A549 (cell line): ENCODE data around the gene MED27. TPM values are rescaled to one million over a fixed set of nuclear protein-coding genes. Genes with fewer than 3 reads are reported as not detected.

Source experiments
- ATAC-seq, 2 experiments: fragments of 200-7000 bp in 1 of 2; fragments of >200 bp in 1 of 2; cut with Nextera tagmentation in 1 of 2; cut with Tn5 transposase in 1 of 2; 3 replicates each; pipeline versions ENCODE4 v1.8.0 to v1.9.1; 2018 to 2020; ENCODE audit warnings: mild to moderate bottlenecking in 1 of 2, moderate library complexity in 1 of 2
- CTCF ChIA-PET: fragments of 300-600 bp; sonication (Branson Sonifier 250); formaldehyde crosslinking; extraction: SDS; loops from one replicate; lab custom pipeline; 2021; ENCODE audit warnings: antibody characterized with exemption, inconsistent platforms; lab: Yijun Ruan, JAX
- POLR2A ChIA-PET: fragments of 350-600 bp; formaldehyde crosslinking; extraction: SDS; loops from one replicate; lab custom pipeline; 2021; ENCODE audit warnings: antibody characterized with exemption, inconsistent platforms; lab: Yijun Ruan, JAX
- DNase-seq, 2 experiments: peaks; one replicate each; pipeline versions ENCODE4 v3.0.0 to v3.0.0-alpha.2; 2011 to 2016; ENCODE audit warnings: low read depth in 1 of 2, low spot score in 1 of 2
- FAIRE-seq: peaks from 2 replicates; lab custom pipeline; 2011; peaks lifted over from hg19 to GRCh38; lab: Jason Lieb, UNC
- H3K27ac ChIP-seq, 2 experiments: fragments of >200 bp; sonication (Bioruptor Twin); formaldehyde crosslinking; 3 replicates each; pipeline ENCODE4 v1.5.1; 2016 to 2017
- H3K4me1 ChIP-seq: fragments of >200 bp; sonication (Bioruptor Twin); formaldehyde crosslinking; 3 replicates; pipeline ENCODE4 v1.6.1; 2016
- H3K4me2 ChIP-seq: fragments of >200 bp; sonication (Bioruptor Twin); formaldehyde crosslinking; 3 replicates; pipeline ENCODE4 v1.6.1; 2016
- H3K4me3 ChIP-seq: fragments of >200 bp; sonication (Bioruptor Twin); formaldehyde crosslinking; 3 replicates; pipeline ENCODE4 v1.5.1; 2016
- H3K9me3 ChIP-seq: fragments of >200 bp; sonication (Bioruptor Twin); formaldehyde crosslinking; 3 replicates; pipeline ENCODE4 v1.6.1; 2016
- BHLHE40 ChIP-seq: IDR thresholded peaks from 2 replicates; pipeline ENCODE4 v1.6.1; 2012; ENCODE audit warnings: low read depth, low read length, inconsistent platforms
- CBX2 ChIP-seq: fragments of 200-600 bp; sonication (generic); IDR thresholded peaks from 2 replicates; pipeline ENCODE4 v1.6.1; 2016; ENCODE audit warnings: low read depth, mild to moderate bottlenecking, borderline replicate concordance
- CEBPB ChIP-seq, 2 experiments: fragments of >200 bp in 1 of 2; sonication (Bioruptor Twin) in 1 of 2; formaldehyde crosslinking in 1 of 2; IDR thresholded peaks; 2 replicates each; pipeline ENCODE4 v1.6.1; 2012 to 2016
- CHD4 ChIP-seq: fragments of 200-600 bp; sonication (generic); IDR thresholded peaks from 2 replicates; pipeline ENCODE4 v1.6.1; 2016; ENCODE audit warnings: antibody characterized with exemption, mild to moderate bottlenecking, borderline replicate concordance
- E2F6 ChIP-seq: IDR thresholded peaks from 2 replicates; pipeline ENCODE4 v1.6.1; 2012; ENCODE audit warnings: low read depth, borderline replicate concordance
- EHMT2 ChIP-seq: fragments of 200-600 bp; sonication (generic); IDR thresholded peaks from 2 replicates; pipeline ENCODE4 v1.6.1; 2016; ENCODE audit warnings: antibody characterized with exemption, low read depth, mild to moderate bottlenecking, moderate library complexity
- GATA3 ChIP-seq: IDR thresholded peaks from 2 replicates; pipeline ENCODE4 v1.6.1; 2012; ENCODE audit warnings: borderline replicate concordance
- HDAC2 ChIP-seq: fragments of 200-600 bp; sonication (generic); IDR thresholded peaks from 2 replicates; pipeline ENCODE4 v1.6.1; 2016
- HOXA7 ChIP-seq: fragments of 250-450 bp; sonication (Bioruptor Pico); IDR thresholded peaks from 2 replicates; pipeline ENCODE4 v1.5.0; 2020; ENCODE audit warnings: mild to moderate bottlenecking, moderate library complexity
- HOXB5 ChIP-seq: fragments of 250-450 bp; sonication (Bioruptor Pico); IDR thresholded peaks from 2 replicates; pipeline ENCODE4 v1.5.0; 2020; ENCODE audit warnings: mild to moderate bottlenecking, moderate library complexity
- JUN ChIP-seq, 2 experiments: fragments of >200 bp; sonication (Bioruptor Twin); formaldehyde crosslinking; IDR thresholded peaks; 2 replicates in 1 of 2; 3 replicates in 1 of 2; pipeline ENCODE4 v1.6.1; 2016 to 2017
- KDM1A ChIP-seq: fragments of 200-600 bp; sonication (generic); IDR thresholded peaks from 2 replicates; pipeline ENCODE4 v1.6.1; 2016; ENCODE audit warnings: low read depth, mild to moderate bottlenecking
- KDM5A ChIP-seq: fragments of 200-600 bp; sonication (generic); IDR thresholded peaks from 2 replicates; pipeline ENCODE4 v1.6.1; 2016; ENCODE audit warnings: antibody characterized with exemption, mild to moderate bottlenecking
- NPAS2 ChIP-seq: fragments of 250-450 bp; sonication (Bioruptor Pico); IDR thresholded peaks from 2 replicates; pipeline ENCODE4 v1.8.0; 2022; ENCODE audit warnings: mild to moderate bottlenecking, moderate library complexity, borderline replicate concordance
- POLR2A ChIP-seq: IDR thresholded peaks from 2 replicates; pipeline ENCODE4 v1.6.1; 2012; ENCODE audit warnings: mild to moderate bottlenecking, low read length
- POLR2AphosphoS2 ChIP-seq: conservative IDR thresholded peaks from 2 replicates; pipeline ENCODE4 v1.6.1; 2012; ENCODE audit warnings: low read length, improper control_type of control experiment, inconsistent platforms
- SMC3 ChIP-seq: fragments of >200 bp; sonication (Bioruptor Twin); formaldehyde crosslinking; IDR thresholded peaks from 3 replicates; pipeline ENCODE4 v1.6.1; 2018; ENCODE audit warnings: inconsistent platforms
- TFCP2L1 ChIP-seq: fragments of 250-450 bp; sonication (Bioruptor Pico); IDR thresholded peaks from 2 replicates; pipeline ENCODE4 v1.5.0; 2021; ENCODE audit warnings: mild to moderate bottlenecking
- TP53 ChIP-seq: fragments of 250-450 bp; sonication (Bioruptor Pico); IDR thresholded peaks from 2 replicates; pipeline ENCODE4 v1.5.0; 2021; ENCODE audit warnings: mild to moderate bottlenecking, moderate library complexity
- ZSCAN20 ChIP-seq: fragments of 250-450 bp; sonication (Bioruptor Pico); IDR thresholded peaks from 2 replicates; pipeline ENCODE4 v1.8.0; 2022; ENCODE audit warnings: mild to moderate bottlenecking, moderate library complexity
- WGBS: methylation state at CpG from one replicate; pipeline ENCODE4 v1.1.6; 2017; ENCODE audit errors: missing lambda C conversion rate; 5-methylcytosine and 5-hydroxymethylcytosine counted together
- polyA plus RNA-seq, 4 experiments: library from polyadenylated mRNA; depleted of rRNA in 3 of 4; stranded (reverse); fragments of >200 nt; fragmentation: RNase III in 1 of 4; extraction: RNeasy Plus Mini Kit Qiagen cat#74134 plus additional on column Dnase treatment in 1 of 4; gene quantifications; 2 replicates in 3 of 4; 3 replicates in 1 of 4; pipeline ENCODE4 v1.2.3, GENCODE V29; 2011 to 2017
- TF ChIP-seq, protein P1 (sequence below): IDR thresholded peaks from 2 replicates; pipeline ENCODE4 v1.6.1; 2012
- TF ChIP-seq, protein P2 (sequence below): fragments of >200 bp; sonication (Bioruptor Twin); formaldehyde crosslinking; IDR thresholded peaks from 2 replicates; pipeline ENCODE4 v1.6.1; 2016
- TF ChIP-seq, protein P3 (sequence below): fragments of >200 bp; sonication (Bioruptor Twin); formaldehyde crosslinking; IDR thresholded peaks from 3 replicates; pipeline ENCODE4 v1.5.1; 2016
- TF ChIP-seq, protein P4 (sequence below): fragments of 200-600 bp; sonication (generic); IDR thresholded peaks from 2 replicates; pipeline ENCODE4 v1.6.1; 2016; ENCODE audit warnings: antibody characterized with exemption, mild to moderate bottlenecking, moderate library complexity
- TF ChIP-seq, protein P5 (sequence below): fragments of >200 bp; sonication (Bioruptor Twin); formaldehyde crosslinking; IDR thresholded peaks from 3 replicates; pipeline ENCODE4 v1.6.1; 2016

MED27 gene
- polyA plus RNA-seq, 2 of the 4 experiments (the other 2 are of a cell fraction) = 24.2 to 37.8 TPM

GRCh38 chr9:131838530-131839280 is 241.0 kb downstream of the MED27 start:
- ChIA-PET CTCF (interaction anchor here (0.6 to 1.4 kb wide), 5 partner anchors 10 to 804 kb away, joined by 3 read pairs; no protein-coding TSS in a partner anchor), POLR2A (no interaction called here)
- peaks cover 5% of the 10 kb centered on the region; the same call in 1 of the 3 replicates for H3K9me3 ChIP-seq
- H3K4me3 ChIP-seq = no peak overlapping the region
- no peak overlapping the region for H3K27ac ChIP-seq
- WGBS = 73% methylated on average over 17 of the region's 22 CpGs
- no peak for DNase-seq
- TF ChIP-seq CBX2 (no peak), KDM1A (no peak)
- TF ChIP-seq, protein P1, sequence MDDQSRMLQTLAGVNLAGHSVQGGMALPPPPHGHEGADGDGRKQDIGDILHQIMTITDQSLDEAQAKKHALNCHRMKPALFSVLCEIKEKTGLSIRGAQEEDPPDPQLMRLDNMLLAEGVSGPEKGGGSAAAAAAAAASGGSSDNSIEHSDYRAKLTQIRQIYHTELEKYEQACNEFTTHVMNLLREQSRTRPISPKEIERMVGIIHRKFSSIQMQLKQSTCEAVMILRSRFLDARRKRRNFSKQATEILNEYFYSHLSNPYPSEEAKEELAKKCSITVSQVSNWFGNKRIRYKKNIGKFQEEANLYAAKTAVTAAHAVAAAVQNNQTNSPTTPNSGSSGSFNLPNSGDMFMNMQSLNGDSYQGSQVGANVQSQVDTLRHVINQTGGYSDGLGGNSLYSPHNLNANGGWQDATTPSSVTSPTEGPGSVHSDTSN = no peak
- TF ChIP-seq, all 56 proteins: peak for 0
- Histone ChIP-seq H3K4me1 (no peaks in the 10 kb centered on the region), H3K4me2 (no peak overlapping the region)
- no peak for FAIRE-seq
- no peak for ATAC-seq

GRCh38 chr9:131837836-131838235 is 241.8 kb downstream of the MED27 start:
- ATAC-seq (peak in 1 of 2 experiments; percentile 14; a peak in 3 of 6 replicates), FAIRE-seq (no peak)
- Histone ChIP-seq H3K4me2 (no peak overlapping the region), H3K27ac (no peak overlapping the region), H3K9me3 (peaks cover 5% of the 10 kb centered on the region; the same call in 1 of the 3 replicates)
- WGBS = 74% methylated on average over 10 of the region's 10 CpGs
- POLR2A ChIA-PET = no interaction called here
- TF ChIP-seq, protein P2, sequence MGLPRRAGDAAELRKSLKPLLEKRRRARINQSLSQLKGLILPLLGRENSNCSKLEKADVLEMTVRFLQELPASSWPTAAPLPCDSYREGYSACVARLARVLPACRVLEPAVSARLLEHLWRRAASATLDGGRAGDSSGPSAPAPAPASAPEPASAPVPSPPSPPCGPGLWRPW = no peak
- TF ChIP-seq, all 56 proteins: peak for 0
- no peaks in the 10 kb centered on the region for H3K4me1 ChIP-seq
- CTCF ChIA-PET = interaction anchor here (0.7 to 1.2 kb wide), 4 partner anchors 10 to 398 kb away, joined by 3 to 4 read pairs (median 4); no protein-coding TSS in a partner anchor
- no peak overlapping the region for H3K4me3 ChIP-seq
- DNase-seq = no peak

- ChIA-PET POLR2A (no interaction called here), CTCF (interaction anchor here (0.6 to 1.7 kb wide), 5 partner anchors 9 to 567 kb away, joined by 3 to 4 read pairs (median 4); no protein-coding TSS in a partner anchor)
- peaks cover 5% of the 10 kb centered on the region; the same call in 1 of the 3 replicates for H3K9me3 ChIP-seq
- FAIRE-seq (no peak), DNase-seq (peak; percentile 36 to 39), ATAC-seq (peak; percentile 52 to 84)
- no peak overlapping the region for H3K4me3 ChIP-seq
- H3K4me1 ChIP-seq = no peaks in the 10 kb centered on the region
- H3K27ac ChIP-seq = no peak overlapping the region
- H3K4me2 ChIP-seq = no peak overlapping the region
- WGBS = 36% methylated on average over 10 of the region's 10 CpGs
- TF ChIP-seq SMC3 = peak; percentile 40; the same call in 1 of the 3 replicates
- no peak for TF ChIP-seq HDAC2
- TF ChIP-seq E2F6 = no peak
- TF ChIP-seq POLR2A = no peak
- TF ChIP-seq ZSCAN20 = no peak
- no peak for TF ChIP-seq JUN (IDR thresholded peaks at IDR 0.05)
- TF ChIP-seq, protein P3, sequence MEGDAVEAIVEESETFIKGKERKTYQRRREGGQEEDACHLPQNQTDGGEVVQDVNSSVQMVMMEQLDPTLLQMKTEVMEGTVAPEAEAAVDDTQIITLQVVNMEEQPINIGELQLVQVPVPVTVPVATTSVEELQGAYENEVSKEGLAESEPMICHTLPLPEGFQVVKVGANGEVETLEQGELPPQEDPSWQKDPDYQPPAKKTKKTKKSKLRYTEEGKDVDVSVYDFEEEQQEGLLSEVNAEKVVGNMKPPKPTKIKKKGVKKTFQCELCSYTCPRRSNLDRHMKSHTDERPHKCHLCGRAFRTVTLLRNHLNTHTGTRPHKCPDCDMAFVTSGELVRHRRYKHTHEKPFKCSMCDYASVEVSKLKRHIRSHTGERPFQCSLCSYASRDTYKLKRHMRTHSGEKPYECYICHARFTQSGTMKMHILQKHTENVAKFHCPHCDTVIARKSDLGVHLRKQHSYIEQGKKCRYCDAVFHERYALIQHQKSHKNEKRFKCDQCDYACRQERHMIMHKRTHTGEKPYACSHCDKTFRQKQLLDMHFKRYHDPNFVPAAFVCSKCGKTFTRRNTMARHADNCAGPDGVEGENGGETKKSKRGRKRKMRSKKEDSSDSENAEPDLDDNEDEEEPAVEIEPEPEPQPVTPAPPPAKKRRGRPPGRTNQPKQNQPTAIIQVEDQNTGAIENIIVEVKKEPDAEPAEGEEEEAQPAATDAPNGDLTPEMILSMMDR = peak; percentile 15; the same call in 1 of the 3 replicates
- TF ChIP-seq HOXA7 = no peak
- TF ChIP-seq POLR2AphosphoS2 = no peak
- TF ChIP-seq, protein P4, sequence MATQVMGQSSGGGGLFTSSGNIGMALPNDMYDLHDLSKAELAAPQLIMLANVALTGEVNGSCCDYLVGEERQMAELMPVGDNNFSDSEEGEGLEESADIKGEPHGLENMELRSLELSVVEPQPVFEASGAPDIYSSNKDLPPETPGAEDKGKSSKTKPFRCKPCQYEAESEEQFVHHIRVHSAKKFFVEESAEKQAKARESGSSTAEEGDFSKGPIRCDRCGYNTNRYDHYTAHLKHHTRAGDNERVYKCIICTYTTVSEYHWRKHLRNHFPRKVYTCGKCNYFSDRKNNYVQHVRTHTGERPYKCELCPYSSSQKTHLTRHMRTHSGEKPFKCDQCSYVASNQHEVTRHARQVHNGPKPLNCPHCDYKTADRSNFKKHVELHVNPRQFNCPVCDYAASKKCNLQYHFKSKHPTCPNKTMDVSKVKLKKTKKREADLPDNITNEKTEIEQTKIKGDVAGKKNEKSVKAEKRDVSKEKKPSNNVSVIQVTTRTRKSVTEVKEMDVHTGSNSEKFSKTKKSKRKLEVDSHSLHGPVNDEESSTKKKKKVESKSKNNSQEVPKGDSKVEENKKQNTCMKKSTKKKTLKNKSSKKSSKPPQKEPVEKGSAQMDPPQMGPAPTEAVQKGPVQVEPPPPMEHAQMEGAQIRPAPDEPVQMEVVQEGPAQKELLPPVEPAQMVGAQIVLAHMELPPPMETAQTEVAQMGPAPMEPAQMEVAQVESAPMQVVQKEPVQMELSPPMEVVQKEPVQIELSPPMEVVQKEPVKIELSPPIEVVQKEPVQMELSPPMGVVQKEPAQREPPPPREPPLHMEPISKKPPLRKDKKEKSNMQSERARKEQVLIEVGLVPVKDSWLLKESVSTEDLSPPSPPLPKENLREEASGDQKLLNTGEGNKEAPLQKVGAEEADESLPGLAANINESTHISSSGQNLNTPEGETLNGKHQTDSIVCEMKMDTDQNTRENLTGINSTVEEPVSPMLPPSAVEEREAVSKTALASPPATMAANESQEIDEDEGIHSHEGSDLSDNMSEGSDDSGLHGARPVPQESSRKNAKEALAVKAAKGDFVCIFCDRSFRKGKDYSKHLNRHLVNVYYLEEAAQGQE = no peak
- TF ChIP-seq NPAS2 (CRISPR knock-in tag) = no peak
- no peak for TF ChIP-seq KDM5A
- TF ChIP-seq HOXB5 = no peak
- no peak for TF ChIP-seq GATA3
- no peak for TF ChIP-seq TFCP2L1
- no peak for TF ChIP-seq CEBPB (IDR thresholded peaks at IDR 0.05)
- no peak for TF ChIP-seq CHD4
- no peak for TF ChIP-seq BHLHE40
- TF ChIP-seq, protein P5, sequence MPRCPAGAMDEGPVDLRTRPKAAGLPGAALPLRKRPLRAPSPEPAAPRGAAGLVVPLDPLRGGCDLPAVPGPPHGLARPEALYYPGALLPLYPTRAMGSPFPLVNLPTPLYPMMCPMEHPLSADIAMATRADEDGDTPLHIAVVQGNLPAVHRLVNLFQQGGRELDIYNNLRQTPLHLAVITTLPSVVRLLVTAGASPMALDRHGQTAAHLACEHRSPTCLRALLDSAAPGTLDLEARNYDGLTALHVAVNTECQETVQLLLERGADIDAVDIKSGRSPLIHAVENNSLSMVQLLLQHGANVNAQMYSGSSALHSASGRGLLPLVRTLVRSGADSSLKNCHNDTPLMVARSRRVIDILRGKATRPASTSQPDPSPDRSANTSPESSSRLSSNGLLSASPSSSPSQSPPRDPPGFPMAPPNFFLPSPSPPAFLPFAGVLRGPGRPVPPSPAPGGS = no peak
- no peak for TF ChIP-seq EHMT2
- TF ChIP-seq TP53 (CRISPR knock-in tag) = no peak
Measured at GRCh38 chr9:131837316-131837715, 242.4 kb downstream of the MED27 start.
